ENCODE results near the gene DTNA.

The DTNA gene

GRCh38 chr18:34786162-34786741 is 76.2 kb downstream of the DTNA start:
- DNase-seq, result no peak

GRCh38 chr18:34787931-34788532 is 77.9 kb downstream of the DTNA start:
- H4K20me1 ChIP-seq (ENCODE audit: insufficient read depth, low read length), result no peaks in the 10 kb centered on the region
- peak; percentile 74 for TF ChIP-seq CTCF (IDR thresholded peaks at IDR 0.05; ENCODE audit: low read length)
- no peak for TF ChIP-seq EZH2phosphoT487 (IDR thresholded peaks at IDR 0.05; ENCODE audit: low read length)

More at GRCh38 chr18:34786162-34786741, 76.2 kb downstream of the DTNA start:
- Histone ChIP-seq H3K4me2 (ENCODE audit: low read depth, low read length) (no peak overlapping the region), H3K9me3 (replicated peaks; ENCODE audit: insufficient read depth, low read length) (no peaks in the 10 kb centered on the region), H3K4me3 (ENCODE audit: low read length) (no peak overlapping the region), H3K9ac (ENCODE audit: low read length) (no peak overlapping the region), H3K27me3 (replicated peaks; ENCODE audit: insufficient read depth, low read length) (no peaks in the 10 kb centered on the region), H3K27ac (ENCODE audit: low read length) (no peak overlapping the region), H4K20me1 (ENCODE audit: insufficient read depth, low read length) (no peaks in the 10 kb centered on the region), H3K36me3 (replicated peaks; ENCODE audit: insufficient read depth, low read length) (no peaks in the 10 kb centered on the region), H2AFZ (ENCODE audit: low read length) (no peak overlapping the region), H3K4me1 (ENCODE audit: low read length) (no peaks in the 10 kb centered on the region; the same call in 1 of the 2 replicates), H3F3A (ENCODE audit: insufficient read depth, low read length) (no peaks in the 10 kb centered on the region), H3K9me2 (replicated peaks; ENCODE audit: insufficient read depth, low read length) (no peaks in the 10 kb centered on the region), H3K79me2 (ENCODE audit: low read length) (no peaks in the 10 kb centered on the region)
- TF ChIP-seq EZH2phosphoT487 (IDR thresholded peaks at IDR 0.05; ENCODE audit: low read length) (no peak), EZH2 (optimal IDR thresholded peaks at IDR 0.05; ENCODE audit: low read depth, low read length) (no peak), CTCF (IDR thresholded peaks at IDR 0.05; ENCODE audit: low read length) (no peak)

GRCh38 chr18:34789768-34790344 is 79.8 kb downstream of the DTNA start:
- H3F3A ChIP-seq (ENCODE audit: insufficient read depth, low read length), result no peaks in the 10 kb centered on the region
- no peaks in the 10 kb centered on the region for H3K9me3 ChIP-seq (replicated peaks; ENCODE audit: insufficient read depth, low read length)
- H3K9me2 ChIP-seq (replicated peaks; ENCODE audit: insufficient read depth, low read length), result no peaks in the 10 kb centered on the region
- no peak overlapping the region for H3K4me3 ChIP-seq (ENCODE audit: low read length)
- H3K36me3 ChIP-seq (replicated peaks; ENCODE audit: insufficient read depth, low read length), result no peaks in the 10 kb centered on the region
- H3K27me3 ChIP-seq (replicated peaks; ENCODE audit: insufficient read depth, low read length), result no peaks in the 10 kb centered on the region
- H3K27ac ChIP-seq (ENCODE audit: low read length), result no peak overlapping the region
- no peak overlapping the region for H3K9ac ChIP-seq (ENCODE audit: low read length)
- no peak overlapping the region for H3K4me2 ChIP-seq (ENCODE audit: low read depth, low read length)
- H4K20me1 ChIP-seq (ENCODE audit: insufficient read depth, low read length), result no peaks in the 10 kb centered on the region
- H3K79me2 ChIP-seq (ENCODE audit: low read length), result no peaks in the 10 kb centered on the region
- H2AFZ ChIP-seq (ENCODE audit: low read length), result no peak overlapping the region
- no peak for DNase-seq
- TF ChIP-seq CTCF (IDR thresholded peaks at IDR 0.05; ENCODE audit: low read length) (no peak), EZH2 (optimal IDR thresholded peaks at IDR 0.05; ENCODE audit: low read depth, low read length) (no peak), EZH2phosphoT487 (IDR thresholded peaks at IDR 0.05; ENCODE audit: low read length) (no peak)
- no peaks in the 10 kb centered on the region; the same call in 1 of the 2 replicates for H3K4me1 ChIP-seq (ENCODE audit: low read length)

More at GRCh38 chr18:34787931-34788532, 77.9 kb downstream of the DTNA start:
- H3K9ac ChIP-seq (ENCODE audit: low read length), result no peak overlapping the region
- no peaks in the 10 kb centered on the region for H3K36me3 ChIP-seq (replicated peaks; ENCODE audit: insufficient read depth, low read length)
- peak; percentile 69 for DNase-seq
- no peaks in the 10 kb centered on the region for H3K9me2 ChIP-seq (replicated peaks; ENCODE audit: insufficient read depth, low read length)
- no peaks in the 10 kb centered on the region for H3K9me3 ChIP-seq (replicated peaks; ENCODE audit: insufficient read depth, low read length)
- no peak overlapping the region for H3K4me2 ChIP-seq (ENCODE audit: low read depth, low read length)
- no peaks in the 10 kb centered on the region; the same call in 1 of the 2 replicates for H3K4me1 ChIP-seq (ENCODE audit: low read length)
- H3K4me3 ChIP-seq (ENCODE audit: low read length), result no peak overlapping the region
- H3K27me3 ChIP-seq (replicated peaks; ENCODE audit: insufficient read depth, low read length), result no peaks in the 10 kb centered on the region
- no peaks in the 10 kb centered on the region for H3K79me2 ChIP-seq (ENCODE audit: low read length)
- no peaks in the 10 kb centered on the region for H3F3A ChIP-seq (ENCODE audit: insufficient read depth, low read length)
- no peak overlapping the region for H3K27ac ChIP-seq (ENCODE audit: low read length)
- H2AFZ ChIP-seq (ENCODE audit: low read length), result no peak overlapping the region

All from MM.1S (cell line).